Spleen (tissue), 11 donors: Measurements from ENCODE around the gene CORO1A. TPM values are rescaled to one million over a fixed set of nuclear protein-coding genes. Genes with fewer than 3 reads are reported as not detected.
A peak's percentile ranks its signal among the peaks of the same experiment; 100 is the strongest.

Experiments
- DNase-seq: peaks from one replicate; pipeline ENCODE4 v3.0.0-alpha.2; 2020
- H3K27ac ChIP-seq, 8 donors: fragments of 200-600 bp; sonication (generic) in 7 of 8; 1 replicate in 4 of 8; 2 replicates in 4 of 8; pipeline versions ENCODE4 v1.5.0 to v1.8.0; 2016 to 2021; ENCODE audit warnings: inconsistent platforms in 4 of 8, mild to moderate bottlenecking in 4 of 8, moderate library complexity in 1 of 8
- H3K27me3 ChIP-seq, 7 donors: fragments of 200-600 bp; sonication (generic) in 6 of 7; replicated peaks in 1 of 7; 1 replicate in 4 of 7; 2 replicates in 3 of 7; pipeline versions ENCODE4 v1.5.0 to v1.8.0; 2016 to 2021; ENCODE audit warnings: inconsistent platforms in 3 of 7, mild to moderate bottlenecking in 1 of 7
- H3K36me3 ChIP-seq, 6 donors: fragments of 200-600 bp; sonication (generic) in 5 of 6; 1 replicate in 4 of 6; 2 replicates in 2 of 6; pipeline versions ENCODE4 v1.5.0 to v1.8.0; 2016 to 2021; ENCODE audit warnings: inconsistent platforms in 2 of 6
- H3K4me1 ChIP-seq, 6 donors: fragments of 200-600 bp; sonication (generic) in 5 of 6; 1 replicate in 3 of 6; 2 replicates in 3 of 6; pipeline versions ENCODE4 v1.5.0 to v1.8.0; 2016 to 2021; ENCODE audit warnings: inconsistent platforms in 3 of 6
- H3K4me3 ChIP-seq, 8 donors: fragments of 200-600 bp; sonication (generic) in 7 of 8; 1 replicate in 4 of 8; 2 replicates in 4 of 8; pipeline versions ENCODE4 v1.5.0 to v1.8.0; 2016 to 2021; ENCODE audit warnings: inconsistent platforms in 4 of 8, mild to moderate bottlenecking in 4 of 8, moderate library complexity in 2 of 8
- H3K9me3 ChIP-seq, 8 donors: fragments of 200-600 bp; sonication (generic) in 7 of 8; 1 replicate in 4 of 8; 2 replicates in 4 of 8; pipeline versions ENCODE4 v1.5.0 to v1.8.0; 2016 to 2021; ENCODE audit warnings: inconsistent platforms in 4 of 8
- CTCF ChIP-seq, 11 experiments: fragments of 200-600 bp in 7 of 11; fragments of 450-650 bp in 4 of 11; sonication (generic) in 4 of 11; IDR thresholded peaks in 8 of 11; conservative IDR thresholded peaks in 3 of 11; 1 replicate in 7 of 11; 2 replicates in 4 of 11; pipeline versions ENCODE4 v1.4.0 to v1.8.0; 2016 to 2021; ENCODE audit warnings: antibody characterized with exemption in 11 of 11, inconsistent platforms in 4 of 11, mild to moderate bottlenecking in 1 of 11
- POLR2A ChIP-seq, 3 donors: fragments of 450-650 bp; IDR thresholded peaks; one replicate each; pipeline ENCODE4 v1.5.1; 2017; ENCODE audit warnings: antibody characterized with exemption in 3 of 3, mild to moderate bottlenecking in 1 of 3
- POLR2AphosphoS5 ChIP-seq, 3 donors: sonication (generic); formaldehyde crosslinking; IDR thresholded peaks; one replicate each; pipeline ENCODE4 v1.5.1; 2017; ENCODE audit warnings: antibody characterized with exemption in 3 of 3
- WGBS, 5 donors: extraction: QIAGEN DNeasy Blood & Tissue Kit in 3 of 5; methylation state at CpG; one replicate each; pipeline versions ENCODE4 v1.1.5 to v1.1.7; 2013 to 2018; 5-methylcytosine and 5-hydroxymethylcytosine counted together
- intact Hi-C: fragments of 100-400 bp; cut with DNase I; formaldehyde crosslinking; loops from one replicate; pipeline ENCODE4 v1.15.0; 2023; ENCODE audit warnings: low total_unique reads
- polyA plus RNA-seq, 3 donors: library from polyadenylated mRNA; stranded (reverse); fragments of 200-250 nt; gene quantifications; one replicate each; pipeline ENCODE4 v1.2.1, GENCODE V29; 2013
- total RNA-seq, 7 donors: library from RNA; depleted of rRNA in 3 of 7; stranded (reverse); fragments of >200 nt in 3 of 7; fragmentation: NEBNext Ultra II Directional in 4 of 7; extraction: Animal tissue kit (Norgen Biotek cat#: 25700) in 4 of 7; gene quantifications; one replicate each; pipeline versions ENCODE4 v1.1.0 to v1.2.1, GENCODE V29; 2016 to 2021
- donor health status: healthy with polysubstance abuse.
- donor health status: DM: no; HTN: no; CAD: no; lungs with moderate emphysema.
- donor health status: DM: no; HTN: no; CAD: no.
- donor health status: Bipolar disorder and iron deficiency.
- donor health status: healthy.
- donor health status: DM: no; HTN: no; CAD: no.
- donor health status: DM: yes; HTN: yes; CAD: no.

CORO1A gene
- total and polyA plus RNA-seq, 10 donors, result 346 to 757 (median 537) TPM

- Histone ChIP-seq H3K4me3 (peak overlapping the region in 1 of 8 donors; percentile 1), H3K27me3 (no peaks in the 10 kb centered on the region), H3K27ac (peak overlapping the region in 7 of 8 donors; percentile 21 to 83 (median 67)), H3K9me3 (peaks cover 0 to 20% (median 16%) of the 10 kb centered on the region in 8 donors), H3K36me3 (no peaks in the 10 kb centered on the region), H3K4me1 (peaks cover 0 to 35% (median 0%) of the 10 kb centered on the region in 6 donors)
- no peak for DNase-seq
- TF ChIP-seq POLR2A (IDR thresholded peaks at IDR 0.05), result no peak
- TF ChIP-seq POLR2AphosphoS5 (IDR thresholded peaks at IDR 0.05), result no peak
- no peak for TF ChIP-seq CTCF (IDR thresholded peaks at IDR 0.05 in 8 of 11, conservative IDR thresholded peaks at IDR 0.05 in 3 of 11)
- WGBS, 5 donors, result 65 to 82% (median 77%) methylated on average over 5 of the region's 5 CpGs
- intact Hi-C loops, result no loop called here
Measured at GRCh38 chr16:30149250-30149930, 34.0 kb upstream of the CORO1A start.

- no peak overlapping the region for H3K4me3 ChIP-seq
- H3K9me3 ChIP-seq, result peaks cover 0 to 20% (median 16%) of the 10 kb centered on the region in 8 donors
- H3K4me1 ChIP-seq, result peaks cover 0 to 35% (median 0%) of the 10 kb centered on the region in 6 donors
- H3K27ac ChIP-seq, result no peak overlapping the region
- intact Hi-C loops, result no loop called here
- no peaks in the 10 kb centered on the region for H3K27me3 ChIP-seq
- WGBS, 5 donors, result 88 to 94% (median 92%) methylated on average over 7 of the region's 7 CpGs
- no peak for TF ChIP-seq POLR2A (IDR thresholded peaks at IDR 0.05)
- no peak for TF ChIP-seq CTCF (IDR thresholded peaks at IDR 0.05 in 8 of 11, conservative IDR thresholded peaks at IDR 0.05 in 3 of 11)
- no peak for TF ChIP-seq POLR2AphosphoS5 (IDR thresholded peaks at IDR 0.05)
- no peak for DNase-seq
- no peaks in the 10 kb centered on the region for H3K36me3 ChIP-seq
Measured at GRCh38 chr16:30151091-30151490, 32.3 kb upstream of the CORO1A start.

GRCh38 chr16:30152517-30152916 is 30.9 kb upstream of the CORO1A start:
- H3K27ac ChIP-seq, result no peak overlapping the region
- intact Hi-C loops, result no loop called here
- peaks cover 0 to 25% (median 0%) of the 10 kb centered on the region in 6 donors for H3K4me1 ChIP-seq
- H3K36me3 ChIP-seq, result no peaks in the 10 kb centered on the region
- DNase-seq, result no peak
- H3K27me3 ChIP-seq, result no peaks in the 10 kb centered on the region
- 91 to 98% (median 96%) methylated on average over 9 of the region's 9 CpGs for WGBS, 5 donors
- no peak overlapping the region for H3K4me3 ChIP-seq
- H3K9me3 ChIP-seq, result peaks cover 0 to 20% (median 16%) of the 10 kb centered on the region in 8 donors
- no peak for TF ChIP-seq CTCF (IDR thresholded peaks at IDR 0.05 in 8 of 11, conservative IDR thresholded peaks at IDR 0.05 in 3 of 11)
- no peak for TF ChIP-seq POLR2AphosphoS5 (IDR thresholded peaks at IDR 0.05)
- TF ChIP-seq POLR2A (IDR thresholded peaks at IDR 0.05), result no peak

GRCh38 chr16:30155188-30155587 is 28.2 kb upstream of the CORO1A start:
- Histone ChIP-seq H3K27me3 (no peaks in the 10 kb centered on the region), H3K36me3 (no peaks in the 10 kb centered on the region), H3K4me1 (peaks cover 0 to 3% (median 0%) of the 10 kb centered on the region in 6 donors), H3K27ac (no peak overlapping the region), H3K4me3 (no peak overlapping the region), H3K9me3 (peaks cover 0 to 2% (median 0%) of the 10 kb centered on the region in 8 donors)
- no peak for TF ChIP-seq POLR2AphosphoS5 (IDR thresholded peaks at IDR 0.05)
- no peak for TF ChIP-seq CTCF (IDR thresholded peaks at IDR 0.05 in 8 of 11, conservative IDR thresholded peaks at IDR 0.05 in 3 of 11)
- TF ChIP-seq POLR2A (IDR thresholded peaks at IDR 0.05), result no peak
- intact Hi-C loops, result no loop called here
- 95 to 99% (median 96%) methylated on average over 5 of the region's 5 CpGs for WGBS, 5 donors
- DNase-seq, result no peak
